ENCODE measurements around the gene NPTXR. TPM values are rescaled to one million over a fixed set of nuclear protein-coding genes. Genes with fewer than 3 reads are reported as not detected.
"Not testable (repeated sequence)": the region's sequence is repeated elsewhere in the genome, so short reads cannot be mapped to it uniquely, and the experiment has no call there.

Gene NPTXR
- total RNA-seq, 1 donor from 2014 or later, result 27.0 TPM

DNA sequence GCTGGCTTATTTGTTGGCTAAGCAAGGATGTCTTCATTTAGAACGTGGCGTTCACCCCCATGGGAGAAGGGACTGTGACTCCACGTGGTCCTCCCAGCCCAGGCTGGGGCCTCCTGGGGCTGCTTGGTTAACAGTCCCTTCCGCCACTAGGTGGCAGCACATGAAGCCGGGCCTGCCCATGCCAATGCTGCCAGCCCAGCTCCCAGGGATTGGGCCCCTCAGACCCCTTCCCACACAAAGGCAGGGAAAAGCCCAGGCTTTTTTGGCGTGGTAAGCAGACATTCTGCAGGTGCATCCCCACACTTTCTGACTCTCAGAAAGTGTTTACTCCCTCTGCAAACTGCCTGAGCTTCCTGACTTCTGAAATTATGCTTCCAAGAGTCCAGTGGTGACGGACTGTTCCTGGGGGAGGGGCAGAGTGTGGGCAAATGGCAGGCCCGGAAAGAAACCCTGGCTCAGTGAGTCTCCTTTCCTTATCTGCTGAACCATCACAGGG is 25.1 kb upstream of the NPTXR start:
- DNase-seq (ENCODE audit: low spot score), result peak; percentile 83

DNA sequence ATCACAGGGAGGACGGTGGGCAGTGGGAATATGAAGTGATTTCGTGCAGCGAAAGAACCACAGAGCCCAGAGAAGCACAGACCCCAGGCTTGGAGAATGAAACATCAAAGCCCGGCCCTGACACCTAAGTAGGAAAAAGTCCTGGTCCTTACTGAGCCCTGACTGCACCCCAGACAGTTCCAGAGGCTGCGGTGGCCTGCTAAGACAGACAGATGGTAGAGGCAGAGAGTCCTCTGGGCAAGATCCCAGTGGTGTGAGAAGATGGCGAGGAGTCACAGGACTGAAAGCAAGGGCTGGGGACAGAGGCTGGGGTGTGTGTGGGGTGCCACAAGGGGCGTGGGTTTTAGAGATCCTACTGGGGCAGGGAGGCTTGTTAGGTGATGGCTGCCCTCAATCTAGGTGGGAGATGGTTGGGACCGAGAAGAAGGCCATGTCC is 24.5 kb upstream of the NPTXR start:
- DNase-seq (ENCODE audit: low spot score), result peak; percentile 40

DNA sequence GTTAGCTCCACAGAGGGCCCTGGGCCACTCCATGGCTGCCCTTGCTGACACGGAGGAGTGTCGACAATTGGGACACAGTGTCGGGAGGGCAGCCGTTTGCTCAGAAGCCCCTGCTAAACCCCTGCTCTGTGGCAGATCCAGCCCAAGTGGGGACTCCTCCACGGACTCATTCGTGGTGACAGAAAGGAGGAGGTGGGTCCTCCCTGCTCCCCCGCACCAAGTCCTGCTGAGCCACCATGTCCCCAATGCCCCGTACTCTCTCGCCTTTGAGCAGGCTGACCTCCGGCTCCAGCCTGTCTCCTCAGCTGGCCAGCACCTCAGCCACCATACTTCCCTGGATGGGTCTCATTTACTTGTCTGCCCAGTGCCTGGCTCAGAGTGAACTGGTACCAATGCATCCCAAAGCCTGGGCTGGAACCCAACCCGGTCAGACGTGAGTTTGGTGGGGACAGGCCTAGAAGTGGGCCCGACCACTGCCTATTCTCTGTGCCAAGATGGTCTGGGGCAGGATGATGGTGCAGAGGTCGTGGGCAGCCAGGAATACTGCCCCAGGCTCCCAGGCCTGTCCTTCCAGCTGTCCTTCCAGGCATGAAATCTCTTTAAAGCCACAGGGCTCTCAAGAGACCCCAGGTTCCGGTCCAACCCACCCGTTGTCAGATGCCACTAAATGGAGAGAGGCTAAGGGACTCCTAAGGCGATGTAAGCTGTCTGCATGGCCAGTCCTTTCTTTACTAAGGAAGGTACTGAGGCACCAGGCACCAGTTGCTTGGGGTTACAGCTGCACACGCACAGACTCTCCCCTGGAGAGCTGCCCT is 23.9 kb upstream of the NPTXR start:
- DNase-seq (ENCODE audit: low spot score), result no peak

DNA sequence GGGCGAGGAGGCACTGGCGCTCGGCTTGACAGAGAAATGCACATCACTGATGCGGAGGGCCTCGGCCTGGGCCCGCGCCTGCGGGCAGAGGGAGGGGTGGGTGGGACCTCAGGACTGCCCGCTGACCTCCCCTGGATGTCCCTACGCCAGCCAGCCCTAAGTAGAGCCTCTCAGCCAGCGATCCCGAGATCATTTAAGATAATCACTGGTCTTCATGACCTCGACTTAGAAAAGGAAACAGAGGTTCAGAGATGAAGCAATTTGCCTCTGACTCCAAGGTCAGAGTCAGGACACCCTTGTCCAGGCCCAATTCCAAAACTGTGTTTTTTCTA is 23.3 kb upstream of the NPTXR start:
- DNase-seq (ENCODE audit: low spot score), result no peak

DNA sequence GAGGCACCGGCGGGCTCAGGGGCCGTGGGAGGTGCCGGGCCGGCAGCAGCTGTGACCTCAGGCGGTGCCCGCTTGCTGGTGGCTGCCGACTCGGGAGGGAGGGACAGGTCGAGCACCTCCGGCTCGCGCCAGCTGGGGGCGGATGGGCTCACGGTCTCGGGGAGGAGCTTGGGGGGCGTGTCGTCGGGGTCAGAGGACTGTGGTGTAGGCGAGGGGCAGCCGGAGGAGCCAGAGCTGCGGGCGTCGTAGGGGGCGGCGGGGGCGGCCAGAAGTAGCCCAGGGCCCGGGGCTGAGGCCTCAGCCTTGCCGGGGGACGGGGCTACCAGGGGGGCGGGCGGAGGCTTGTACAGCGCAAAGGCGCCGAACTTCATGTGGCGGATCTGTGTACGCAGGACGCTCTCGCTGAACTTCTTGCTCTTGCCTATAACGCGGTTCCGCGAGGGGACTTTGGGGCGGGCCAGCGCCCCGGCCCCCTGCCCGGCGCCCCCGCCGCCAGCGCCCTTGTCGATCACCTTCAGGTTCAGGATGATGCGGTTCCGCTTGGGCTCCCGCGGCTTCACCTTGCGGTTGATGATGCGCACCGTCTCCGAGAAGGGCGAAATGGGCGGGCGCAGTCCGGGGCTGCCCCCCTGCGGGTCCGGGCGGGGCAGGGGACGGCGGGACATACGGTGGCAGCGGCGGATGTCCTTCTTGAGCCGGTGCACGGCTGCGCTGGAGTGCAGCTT is 22.7 kb upstream of the NPTXR start:
- DNase-seq (ENCODE audit: low spot score), result no peak

DNA sequence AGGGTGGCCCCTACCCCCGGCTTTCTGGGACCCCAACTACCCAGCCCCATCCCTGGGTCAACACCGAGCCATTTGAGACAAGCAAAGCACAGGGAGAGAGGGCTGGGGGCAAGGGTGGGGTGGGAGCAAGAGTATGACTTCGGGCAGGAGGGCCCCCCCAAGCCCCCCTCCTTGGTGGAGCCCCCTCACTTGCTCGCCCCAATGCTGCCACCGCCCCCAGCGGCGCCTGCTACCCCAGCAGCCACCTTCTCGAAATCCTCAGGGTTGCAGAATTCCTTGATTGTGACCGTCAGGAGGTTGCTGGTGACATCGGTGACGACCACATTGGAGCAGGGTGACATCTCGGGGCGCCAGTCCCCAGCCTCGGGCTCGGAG is 22.2 kb upstream of the NPTXR start:
- no peak for DNase-seq (ENCODE audit: low spot score)

DNA sequence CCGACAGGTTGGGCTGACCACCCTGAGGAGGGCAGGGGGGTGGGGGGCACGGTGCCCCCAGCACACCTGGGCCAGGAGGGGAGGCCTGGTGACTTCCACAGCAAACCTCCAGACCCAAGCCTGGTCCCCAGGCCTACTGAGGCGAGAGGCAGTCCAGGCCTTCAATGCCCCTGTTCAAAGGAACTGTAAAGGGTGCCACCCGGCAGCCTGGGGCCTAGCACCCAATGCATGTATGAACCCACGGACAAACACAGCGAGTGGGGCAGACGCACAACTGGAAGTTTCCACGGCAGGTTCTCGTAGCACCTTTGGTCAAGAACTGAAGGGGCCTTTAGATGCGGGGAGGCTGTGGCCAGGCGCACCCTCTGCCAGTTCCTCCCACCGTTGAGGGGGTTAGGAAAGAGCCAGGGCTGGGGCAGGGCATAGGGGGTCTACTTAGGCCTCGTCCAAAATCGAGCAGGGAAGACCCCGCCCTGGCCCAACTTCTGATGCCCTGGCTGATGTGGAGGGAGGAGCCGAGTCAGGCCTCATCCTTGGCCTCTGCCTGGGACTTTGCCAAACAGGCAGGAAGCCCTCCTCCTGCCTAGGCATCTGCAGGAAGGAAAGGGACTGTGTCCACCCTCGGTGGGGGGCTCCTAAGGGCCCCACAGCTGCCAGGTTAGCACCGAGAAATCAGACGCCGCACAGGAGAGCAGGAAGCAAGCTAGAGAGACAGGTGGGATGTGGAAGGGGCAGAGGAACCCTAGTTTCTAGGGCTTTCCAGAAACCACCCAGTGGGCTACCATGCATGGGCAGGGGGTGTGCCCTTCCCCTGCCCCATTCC is 21.6 kb upstream of the NPTXR start:
- no peak for DNase-seq (ENCODE audit: low spot score)

DNA sequence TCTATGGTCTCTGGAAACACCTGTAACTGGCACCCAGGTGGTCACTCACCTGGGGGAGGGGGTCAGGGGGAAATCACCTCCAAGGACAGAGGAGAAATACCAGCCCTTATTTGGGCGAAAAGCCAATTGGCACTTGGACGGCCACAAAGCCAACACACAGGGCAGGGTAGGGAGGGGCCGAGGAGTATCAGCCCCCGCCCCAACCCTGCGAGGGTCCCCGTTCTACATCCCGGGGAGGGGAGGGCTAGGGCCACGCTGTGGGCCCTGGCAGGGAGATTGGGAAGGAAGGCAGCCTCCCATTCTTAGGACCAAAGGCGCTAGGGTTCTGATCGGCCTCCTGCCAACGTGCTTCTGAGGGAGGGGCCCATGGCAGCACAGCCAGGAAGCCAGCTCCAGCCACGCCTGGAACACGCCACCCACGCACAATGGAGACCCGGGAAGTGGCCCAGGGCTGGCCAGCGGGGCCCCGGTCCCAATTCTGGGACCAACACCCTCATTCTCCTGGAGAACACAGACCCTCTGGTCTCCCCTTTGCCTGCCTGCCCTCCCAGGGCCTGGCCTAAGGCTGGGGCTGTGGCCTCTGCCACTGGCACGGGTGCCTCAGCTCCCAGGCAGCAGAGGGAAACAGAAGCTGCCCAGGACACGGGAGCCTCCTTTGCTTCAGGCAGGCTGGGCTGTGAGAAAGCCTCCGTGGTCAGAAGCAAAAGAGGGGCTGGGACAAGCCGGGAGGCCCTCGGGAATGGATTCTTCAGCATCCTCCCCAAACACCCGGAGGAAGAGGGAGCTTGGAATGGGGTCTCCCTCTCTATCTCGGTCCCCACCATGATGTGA is 20.7 kb upstream of the NPTXR start:
- DNase-seq (ENCODE audit: low spot score), result peak; percentile 67

DNA sequence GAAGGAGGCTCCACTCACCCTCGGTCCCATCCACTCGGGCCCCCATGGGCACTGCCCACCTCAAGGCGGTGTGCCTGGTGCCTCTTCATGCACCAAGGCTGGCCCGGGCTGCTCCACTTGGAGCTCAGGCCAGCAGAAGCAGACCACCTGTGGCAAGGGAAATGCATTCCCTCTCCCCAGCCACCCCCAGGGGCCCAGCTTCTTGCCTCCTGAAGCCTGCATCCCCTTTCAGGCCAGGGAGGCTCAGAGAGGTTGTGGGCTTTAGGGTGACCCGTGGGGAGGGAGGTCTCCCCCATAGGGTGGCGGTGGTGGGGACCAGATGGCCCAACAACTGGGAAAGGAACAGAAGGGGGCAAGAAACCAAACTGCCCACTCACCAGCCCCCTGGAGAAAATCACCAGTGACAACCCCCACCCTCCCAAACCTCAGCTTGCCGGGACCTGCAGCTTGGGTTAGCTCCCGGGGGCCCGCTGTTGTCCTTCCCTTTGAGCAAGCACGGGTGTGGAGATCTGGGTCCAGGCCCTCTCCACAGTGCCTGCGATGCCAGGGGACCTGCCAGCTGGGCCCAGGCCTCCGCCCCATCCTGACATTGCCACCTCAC is 19.8 kb upstream of the NPTXR start:
- no peak for DNase-seq (ENCODE audit: low spot score)

DNA sequence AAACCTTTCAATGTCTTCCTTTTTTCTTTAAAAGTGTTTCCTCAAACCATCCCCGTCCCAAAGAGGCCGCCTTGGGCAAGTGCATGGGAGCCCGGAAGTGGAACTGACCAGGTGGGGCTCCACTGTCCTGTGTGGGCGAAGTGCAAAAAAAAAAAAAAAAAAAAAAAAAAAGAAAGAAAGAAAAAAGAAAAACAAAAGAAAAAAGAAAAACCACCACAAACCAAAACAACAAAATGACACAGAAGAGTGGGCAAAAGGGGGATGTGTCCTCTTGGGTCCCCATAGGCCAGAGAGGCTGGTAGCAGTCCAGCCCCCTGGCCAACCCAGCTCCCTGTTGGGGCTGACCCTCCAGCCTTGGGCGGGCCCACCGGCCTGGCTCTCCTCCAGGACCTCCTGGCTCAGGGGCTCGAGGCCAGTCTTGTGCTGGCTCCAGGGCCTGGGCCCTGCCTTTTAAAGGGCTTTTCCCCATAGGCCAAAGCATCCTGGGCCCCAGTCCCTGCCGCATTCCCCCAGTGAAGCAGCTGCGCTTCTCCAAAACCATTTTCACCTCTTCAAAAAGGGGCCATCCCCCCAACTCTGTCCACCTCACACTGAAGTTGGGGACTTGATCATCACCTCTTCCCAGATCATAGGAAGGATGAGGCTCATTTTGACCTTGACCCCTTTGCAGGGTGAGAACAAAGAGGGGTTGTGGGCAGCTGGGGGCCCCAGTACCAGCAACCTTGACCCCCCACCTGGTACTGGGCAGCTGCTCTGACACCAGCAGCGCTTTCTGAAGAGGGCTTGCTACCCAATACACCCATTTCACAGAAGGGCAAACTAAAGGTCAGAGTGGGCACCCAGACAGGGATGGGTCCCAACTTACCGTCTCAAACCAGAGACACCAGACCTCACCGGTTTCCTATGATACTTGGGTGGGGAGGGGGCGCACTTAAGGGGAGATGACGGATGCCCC is 18.8 kb upstream of the NPTXR start:
- DNase-seq (ENCODE audit: low spot score), result peak; percentile 65

DNA sequence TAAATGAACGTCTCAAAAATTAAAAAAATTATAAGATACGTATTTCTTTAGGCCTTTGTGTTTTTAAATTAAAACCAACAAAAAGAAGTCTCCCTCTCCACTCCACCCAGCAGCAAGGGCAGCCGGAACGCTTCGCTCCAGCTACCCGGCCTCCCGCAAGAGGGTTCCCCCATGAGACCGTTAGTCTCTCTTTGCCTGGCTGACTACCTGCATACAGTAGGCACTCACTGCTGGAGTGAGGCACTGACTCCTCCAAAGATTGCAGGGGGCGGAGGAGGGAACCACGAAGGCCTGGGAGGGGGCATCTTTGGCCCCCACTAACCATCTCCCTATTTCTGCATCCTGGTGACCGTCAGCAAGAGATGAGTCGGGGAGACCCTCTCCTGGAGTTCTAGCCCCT is 18.1 kb upstream of the NPTXR start:
- no peak for DNase-seq (ENCODE audit: low spot score)

DNA sequence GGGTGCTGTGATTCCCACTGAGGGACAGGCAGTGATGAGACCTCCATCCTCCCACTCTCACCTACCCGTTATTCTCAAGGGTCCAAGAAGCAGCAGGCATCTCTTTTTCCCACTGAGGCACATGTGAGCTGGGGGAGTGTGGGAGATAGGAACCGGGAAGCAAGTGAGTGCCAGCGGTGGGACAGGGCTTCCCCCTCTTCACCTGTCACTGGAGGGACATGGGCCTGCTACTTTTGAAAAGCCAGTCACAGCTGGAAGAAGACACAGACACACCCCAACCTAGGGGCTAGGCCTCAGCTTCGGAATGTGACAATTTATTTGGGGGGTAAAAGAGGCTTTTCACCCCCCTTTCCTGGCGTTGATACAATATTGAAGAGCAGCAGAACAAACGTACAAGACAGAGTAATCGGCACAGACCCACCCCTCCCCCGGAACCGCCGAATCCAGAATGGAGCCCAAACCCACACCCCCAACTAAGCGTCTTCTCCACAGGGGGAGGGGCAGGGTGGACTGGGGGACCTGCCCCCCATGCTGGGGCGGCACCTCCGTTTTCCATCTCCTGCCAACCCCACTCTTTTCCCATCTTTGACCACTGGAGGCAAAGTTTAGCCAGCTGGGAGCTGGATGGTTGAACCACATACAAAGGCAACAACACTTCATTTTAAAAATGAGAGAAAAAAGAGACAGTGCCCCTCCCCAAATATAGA is 17.5 kb upstream of the NPTXR start:
- no peak for DNase-seq (ENCODE audit: low spot score)

DNA sequence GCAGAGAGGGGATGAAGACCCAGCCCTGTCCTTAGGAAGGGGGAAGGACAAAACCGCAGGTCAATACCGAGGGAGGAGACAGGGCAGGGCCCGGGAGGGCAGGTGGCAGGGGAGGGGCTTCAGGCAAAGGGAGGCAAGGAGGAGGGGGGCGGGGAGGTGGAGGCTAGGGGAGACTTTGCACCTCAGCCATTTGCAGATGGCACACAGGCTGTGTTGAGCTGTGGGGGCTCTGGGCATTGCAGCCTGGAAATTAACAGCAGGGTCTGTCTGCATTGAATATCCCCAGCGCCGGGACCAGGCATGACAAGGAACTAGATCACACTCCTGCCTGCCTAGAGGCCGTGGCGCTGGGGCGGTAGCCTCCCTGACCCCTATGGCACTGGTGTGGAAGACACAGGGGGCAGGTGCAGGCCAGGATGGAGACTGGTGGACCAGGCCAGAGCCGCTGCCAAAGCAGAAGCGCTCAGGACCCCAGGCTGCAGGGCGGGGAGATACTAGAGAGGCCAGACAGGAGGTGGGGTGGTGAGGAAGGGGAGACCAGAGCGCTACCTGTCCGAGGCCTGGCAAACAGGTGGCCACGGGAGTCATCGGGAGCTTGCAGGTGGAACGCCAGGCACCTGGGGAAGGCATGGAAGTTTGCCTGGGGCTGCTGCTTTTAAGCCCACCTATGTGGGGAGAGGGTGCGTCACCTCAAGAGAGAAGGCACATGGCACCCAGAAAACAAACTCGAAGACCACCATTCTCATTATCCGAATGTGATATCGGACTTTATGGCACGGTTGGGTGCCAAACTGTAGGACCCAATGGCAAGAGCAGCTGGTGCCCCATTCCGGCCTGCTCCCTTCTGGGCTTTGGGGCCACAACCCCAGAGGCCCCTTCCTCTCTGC is 16.7 kb upstream of the NPTXR start:
- no peak for DNase-seq (ENCODE audit: low spot score)

DNA sequence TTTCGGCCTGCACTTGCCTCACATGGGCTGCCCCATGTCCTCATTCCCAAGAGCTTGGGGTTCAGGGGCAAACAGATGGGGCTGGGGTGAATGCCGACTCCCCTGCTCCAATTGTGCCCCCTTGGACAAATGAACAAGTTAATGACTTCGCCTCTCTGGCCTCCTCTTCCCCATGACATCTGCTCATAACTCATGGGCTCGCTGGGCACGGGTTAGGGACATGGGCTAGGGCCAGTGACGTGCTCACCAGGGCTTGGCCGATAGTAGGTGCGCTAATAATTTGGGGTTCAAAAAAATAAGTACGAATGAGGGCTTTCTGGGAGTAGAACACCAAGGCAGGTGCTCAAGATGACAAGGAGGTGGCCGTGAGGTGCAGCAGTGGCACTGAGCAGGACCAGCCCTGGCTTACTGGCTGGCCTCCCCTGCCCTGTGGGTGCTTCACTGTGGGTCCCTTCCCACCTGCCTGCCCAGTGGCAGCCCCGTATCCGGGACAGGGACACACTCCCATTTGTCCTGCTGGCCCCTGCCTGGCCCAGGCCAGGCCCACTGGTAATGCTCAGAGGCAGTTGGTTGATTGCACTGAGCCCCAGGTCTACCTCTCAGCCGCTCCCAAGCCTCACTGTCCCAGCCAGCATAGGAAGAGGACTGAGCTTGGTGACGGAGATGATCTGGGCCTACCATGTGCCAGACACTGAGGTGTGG is 15.9 kb upstream of the NPTXR start:
- no peak for DNase-seq (ENCODE audit: low spot score)

DNA sequence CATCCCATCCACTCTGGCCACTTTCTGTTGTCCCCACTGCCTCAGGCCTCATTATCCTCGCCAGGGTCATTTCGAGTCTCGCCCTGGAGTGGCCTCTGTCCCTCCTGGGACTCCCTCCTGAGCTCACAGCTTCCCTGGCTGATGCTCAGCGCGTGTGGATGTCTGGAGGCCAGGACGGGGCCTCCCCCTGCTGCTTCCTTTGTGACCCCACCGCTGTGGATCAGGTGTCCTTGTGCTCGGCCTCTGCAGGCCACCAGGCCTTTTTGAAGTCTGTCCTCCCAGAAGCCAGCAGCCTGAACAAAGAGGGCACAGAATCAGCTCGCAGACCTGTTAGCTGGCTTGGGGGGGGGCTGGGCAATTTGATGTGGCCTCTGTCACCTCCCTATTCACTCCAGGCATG is 14.7 kb upstream of the NPTXR start:
- DNase-seq (ENCODE audit: low spot score), result no peak

DNA sequence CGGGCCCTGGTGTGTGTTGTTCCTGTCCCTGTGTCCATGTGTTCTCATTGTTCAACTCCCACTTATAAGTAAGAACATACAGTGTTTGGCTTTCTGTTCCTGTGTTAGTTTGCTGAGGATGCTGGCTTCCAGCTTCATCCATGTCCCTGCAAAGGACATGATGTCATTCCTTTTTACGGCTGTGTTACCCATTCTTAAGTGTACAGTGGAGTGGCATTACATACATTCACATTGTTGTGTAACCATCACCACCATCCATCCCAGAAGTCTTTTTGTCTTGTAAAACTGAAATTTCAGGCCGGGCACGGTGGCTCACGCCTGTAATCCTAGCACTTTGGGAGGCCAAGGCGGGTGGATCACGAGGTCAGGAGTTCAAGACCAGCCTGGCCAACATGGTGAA is 10.6 kb upstream of the NPTXR start:
- DNase-seq (ENCODE audit: low spot score), result not testable (repeated sequence)

DNA sequence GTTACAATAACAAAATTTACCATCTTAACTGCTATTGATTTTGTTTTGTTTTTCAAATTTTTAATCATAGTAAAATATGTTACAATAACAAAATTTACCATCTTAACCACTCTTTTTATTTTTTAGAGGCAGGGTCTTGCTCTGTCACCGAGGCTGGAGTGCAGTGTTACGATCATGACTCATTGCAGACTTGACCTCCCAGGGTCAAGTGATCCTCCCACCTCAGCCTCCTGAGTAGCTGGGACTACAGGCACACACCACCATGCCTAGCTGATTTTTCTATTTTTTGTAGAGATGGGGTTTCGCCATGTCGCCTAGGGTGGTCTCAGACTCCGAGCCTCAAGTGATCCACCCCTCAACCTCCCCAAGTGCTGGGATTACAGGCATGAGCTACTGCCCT is 10.1 kb upstream of the NPTXR start:
- DNase-seq (ENCODE audit: low spot score), result not testable (repeated sequence)

Measured in ureter (tissue), 1 donor.